Colonic mucosa (tissue), 4 donors: ENCODE data around the gene GABRD. TPM values are rescaled to one million over a fixed set of nuclear protein-coding genes. Genes with fewer than 3 reads are reported as not detected.

ENCODE experiments used
- DNase-seq: peaks from one replicate; pipeline ENCODE4 v3.0.0-alpha.2; 2020
- H3K27ac ChIP-seq: fragments of 200-600 bp; one replicate; pipeline ENCODE4 v1.8.0; 2021
- H3K27me3 ChIP-seq: fragments of 200-600 bp; one replicate; pipeline ENCODE4 v1.8.0; 2021
- H3K36me3 ChIP-seq: fragments of 200-600 bp; one replicate; pipeline ENCODE4 v1.8.0; 2021
- H3K4me1 ChIP-seq: fragments of 200-600 bp; one replicate; pipeline ENCODE4 v1.8.0; 2021; ENCODE audit warnings: mild to moderate bottlenecking
- H3K4me3 ChIP-seq: fragments of 200-600 bp; one replicate; pipeline ENCODE4 v1.8.0; 2021
- H3K9ac ChIP-seq, 2 donors: one replicate each; pipeline ENCODE4 v1.7.0; 2013; ENCODE audit warnings: control low read depth in 2 of 2, low read depth in 2 of 2, low read length in 2 of 2
- H3K9me3 ChIP-seq: fragments of 200-600 bp; one replicate; pipeline ENCODE4 v1.8.0; 2021
- intact Hi-C: fragments of 100-400 bp; cut with DNase I; formaldehyde crosslinking; loops from one replicate; pipeline ENCODE4 v1.14.1; 2022
- total RNA-seq, 2 donors: library from RNA; stranded (reverse); fragmentation: NEBNext Ultra II Directional in 1 of 2; extraction: Animal tissue kit (Norgen Biotek cat#: 25700) in 1 of 2; gene quantifications; one replicate each; pipeline ENCODE4 v1.2.1, GENCODE V29; 2021
- TF ChIP-seq, protein P1 (sequence below): fragments of 200-600 bp; IDR thresholded peaks from one replicate; pipeline ENCODE4 v1.8.0; 2022; ENCODE audit warnings: antibody characterized with exemption, mild to moderate bottlenecking
- donor health status: healthy.
- donor health status: DM: no; HTN: no; CAD: no.
- donor health status: DM: no; HTN: no; CAD: no.

GABRD gene
- total RNA-seq, 2 donors from 2014 or later, result 0.15 to 0.21 TPM

DNA sequence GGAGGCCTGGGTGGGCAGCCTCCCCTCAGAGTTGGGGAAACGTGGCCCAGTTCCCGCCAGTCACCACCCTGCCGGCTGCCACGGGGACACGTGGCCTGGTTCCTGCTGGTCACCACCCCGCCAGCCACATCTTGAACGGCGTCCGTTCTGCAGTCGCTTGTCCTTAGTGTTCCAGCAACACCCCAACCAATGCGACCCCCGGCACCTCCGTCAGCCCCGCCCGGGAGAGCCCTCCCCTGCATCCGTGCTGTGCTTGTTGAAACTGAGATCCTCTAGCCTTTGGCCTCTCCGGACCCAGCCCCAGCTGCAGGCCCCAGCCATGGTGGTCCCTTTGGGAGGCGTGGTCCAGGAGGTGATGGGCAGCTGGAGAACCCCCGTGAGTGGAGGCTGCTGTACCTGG lies 49.8 kb downstream of the GABRD start:
- Histone ChIP-seq H3K4me3 (no peak overlapping the region), H3K27me3 (no peaks in the 10 kb centered on the region), H3K9me3 (no peaks in the 10 kb centered on the region), H3K27ac (no peak overlapping the region), H3K36me3 (no peaks in the 10 kb centered on the region), H3K4me1 (no peaks in the 10 kb centered on the region), H3K9ac (no peak overlapping the region)
- DNase-seq, result no peak
- TF ChIP-seq, protein P1, sequence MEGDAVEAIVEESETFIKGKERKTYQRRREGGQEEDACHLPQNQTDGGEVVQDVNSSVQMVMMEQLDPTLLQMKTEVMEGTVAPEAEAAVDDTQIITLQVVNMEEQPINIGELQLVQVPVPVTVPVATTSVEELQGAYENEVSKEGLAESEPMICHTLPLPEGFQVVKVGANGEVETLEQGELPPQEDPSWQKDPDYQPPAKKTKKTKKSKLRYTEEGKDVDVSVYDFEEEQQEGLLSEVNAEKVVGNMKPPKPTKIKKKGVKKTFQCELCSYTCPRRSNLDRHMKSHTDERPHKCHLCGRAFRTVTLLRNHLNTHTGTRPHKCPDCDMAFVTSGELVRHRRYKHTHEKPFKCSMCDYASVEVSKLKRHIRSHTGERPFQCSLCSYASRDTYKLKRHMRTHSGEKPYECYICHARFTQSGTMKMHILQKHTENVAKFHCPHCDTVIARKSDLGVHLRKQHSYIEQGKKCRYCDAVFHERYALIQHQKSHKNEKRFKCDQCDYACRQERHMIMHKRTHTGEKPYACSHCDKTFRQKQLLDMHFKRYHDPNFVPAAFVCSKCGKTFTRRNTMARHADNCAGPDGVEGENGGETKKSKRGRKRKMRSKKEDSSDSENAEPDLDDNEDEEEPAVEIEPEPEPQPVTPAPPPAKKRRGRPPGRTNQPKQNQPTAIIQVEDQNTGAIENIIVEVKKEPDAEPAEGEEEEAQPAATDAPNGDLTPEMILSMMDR, result no peak
- intact Hi-C loops, result no loop called here

DNA sequence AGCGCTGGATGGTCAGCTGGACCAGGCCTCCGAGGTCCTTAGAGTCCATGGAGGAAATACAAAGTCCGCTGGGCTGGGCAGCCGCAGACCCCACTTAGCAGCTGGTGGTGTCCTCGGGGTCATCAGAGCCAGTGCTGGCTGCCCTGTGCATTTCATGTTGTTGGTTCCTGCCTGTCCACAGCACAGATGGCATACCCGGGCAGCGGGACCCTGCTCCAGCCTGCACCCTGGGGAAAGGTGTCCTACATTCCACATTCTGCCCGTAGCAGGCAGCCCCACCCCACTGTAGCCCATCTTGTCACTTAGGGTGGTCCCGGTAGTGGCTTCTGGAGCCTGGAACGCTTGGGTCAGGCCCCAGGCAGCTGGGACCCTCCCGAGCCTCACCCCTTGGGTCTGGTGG lies 50.9 kb downstream of the GABRD start:
- no peaks in the 10 kb centered on the region for H3K36me3 ChIP-seq
- no peak overlapping the region for H3K9ac ChIP-seq
- no peaks in the 10 kb centered on the region for H3K27me3 ChIP-seq
- H3K9me3 ChIP-seq, result no peaks in the 10 kb centered on the region
- intact Hi-C loops, result no loop called here
- no peak overlapping the region for H3K27ac ChIP-seq
- H3K4me1 ChIP-seq, result no peaks in the 10 kb centered on the region
- no peak for DNase-seq
- H3K4me3 ChIP-seq, result no peak overlapping the region
- TF ChIP-seq, protein P1, result no peak

DNA sequence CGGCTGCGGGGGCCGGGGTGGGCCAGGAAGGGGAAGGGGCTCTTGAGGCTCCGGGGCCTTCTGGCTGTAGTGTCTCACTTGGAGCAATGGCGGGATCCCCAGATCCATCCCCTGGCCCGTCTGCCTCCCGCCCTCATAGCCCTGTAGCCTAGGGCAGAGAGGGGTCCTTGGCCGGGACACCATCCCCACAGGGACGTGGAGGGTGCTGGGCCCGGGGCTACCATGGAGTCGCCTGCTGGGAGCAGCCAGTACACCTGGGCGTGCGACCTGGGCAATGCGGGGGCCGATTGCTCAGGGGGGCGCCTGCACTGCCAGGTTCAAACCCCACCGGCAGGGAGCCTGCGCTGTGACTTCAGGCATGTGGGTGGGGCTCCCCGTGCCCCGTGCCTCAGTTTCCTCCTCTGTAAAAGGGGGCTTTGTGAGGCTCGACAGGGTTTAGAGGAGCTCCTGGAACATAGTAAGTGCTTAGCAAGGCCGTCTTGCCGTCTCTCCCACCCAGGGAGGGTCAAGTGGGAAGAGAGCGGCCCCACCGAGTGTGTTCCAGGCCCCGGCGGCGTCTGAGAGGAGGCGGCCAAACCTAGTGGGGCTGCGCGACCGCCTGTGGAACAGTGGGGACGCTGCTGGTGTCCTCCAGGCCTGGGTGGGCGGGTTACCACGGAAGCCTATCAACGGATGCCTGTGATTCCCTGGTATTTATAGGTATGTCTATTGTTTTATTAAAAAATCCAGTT lies 51.8 kb downstream of the GABRD start:
- Histone ChIP-seq H3K4me3 (no peak overlapping the region), H3K9ac (peak overlapping the region in 1 of 2 donors; percentile 48), H3K9me3 (no peaks in the 10 kb centered on the region), H3K27me3 (no peaks in the 10 kb centered on the region), H3K36me3 (no peaks in the 10 kb centered on the region), H3K4me1 (no peaks in the 10 kb centered on the region), H3K27ac (no peak overlapping the region)
- no peak for DNase-seq
- TF ChIP-seq, protein P1, result no peak
- intact Hi-C loops, result no loop called here

DNA sequence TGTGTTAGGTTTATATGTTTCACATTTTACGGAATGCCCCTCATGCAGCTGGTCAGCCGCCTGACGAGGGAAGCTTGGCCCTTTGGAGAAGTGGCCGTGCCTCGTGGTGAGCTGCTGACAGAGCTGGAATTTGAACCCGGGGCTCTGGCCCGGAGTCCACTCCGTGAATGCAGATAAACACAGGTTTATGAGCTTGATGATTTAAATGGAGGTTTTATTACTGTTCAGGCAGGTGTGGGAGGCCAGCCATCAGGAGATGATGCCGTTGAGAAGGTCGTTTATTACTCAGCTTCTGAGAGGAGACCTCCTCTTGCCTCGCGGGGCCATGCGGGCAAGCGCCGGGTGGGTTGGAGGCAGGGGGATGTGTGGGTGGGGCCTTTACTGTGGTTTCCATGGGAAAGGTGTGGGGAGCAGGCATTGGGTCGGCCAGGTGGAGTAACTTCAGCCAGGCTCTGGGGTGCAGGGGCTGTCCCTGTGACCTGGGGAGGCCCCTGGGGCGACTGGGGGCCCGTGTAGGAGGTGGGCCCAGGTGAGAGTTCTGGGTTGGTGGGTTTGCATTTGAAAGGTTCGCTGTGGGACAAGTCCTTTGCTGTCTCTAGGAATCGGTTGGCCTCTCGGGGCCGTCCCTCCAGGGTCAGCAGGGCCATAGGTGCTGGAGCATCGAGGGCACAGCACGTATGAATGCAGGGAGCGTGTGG lies 53.1 kb downstream of the GABRD start:
- Histone ChIP-seq H3K4me1 (no peaks in the 10 kb centered on the region), H3K27me3 (no peaks in the 10 kb centered on the region), H3K36me3 (no peaks in the 10 kb centered on the region), H3K9ac (peak overlapping the region in 1 of 2 donors; percentile 48), H3K27ac (peak overlapping the region; percentile 55), H3K9me3 (no peaks in the 10 kb centered on the region), H3K4me3 (no peak overlapping the region)
- intact Hi-C loops, result no loop called here
- TF ChIP-seq, protein P1, result no peak
- peak; percentile 81 for DNase-seq

DNA sequence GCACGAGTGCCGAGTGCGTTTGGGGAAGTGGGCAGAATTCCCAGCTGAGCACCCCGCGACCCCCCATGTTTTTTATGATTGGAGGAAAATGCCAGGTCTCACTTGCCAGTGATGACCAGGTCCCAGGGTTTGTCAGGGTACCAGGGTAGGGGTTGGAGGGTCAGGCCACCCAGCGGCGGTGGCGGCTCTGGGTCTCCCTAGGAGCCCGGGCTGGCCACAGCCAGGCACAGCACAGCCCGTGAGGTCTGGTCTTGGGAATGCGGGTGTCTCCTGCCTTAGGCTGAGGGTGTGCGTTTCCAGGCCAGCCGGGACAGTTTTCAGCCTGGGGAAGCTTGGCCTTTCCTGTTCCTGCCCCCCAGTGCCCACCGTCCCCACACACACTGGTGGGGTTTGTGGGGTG lies 53.7 kb downstream of the GABRD start:
- H3K9me3 ChIP-seq, result no peaks in the 10 kb centered on the region
- H3K27me3 ChIP-seq, result no peaks in the 10 kb centered on the region
- intact Hi-C loops, result no loop called here
- H3K4me1 ChIP-seq, result no peaks in the 10 kb centered on the region
- no peak overlapping the region for H3K9ac ChIP-seq
- no peak overlapping the region for H3K27ac ChIP-seq
- no peaks in the 10 kb centered on the region for H3K36me3 ChIP-seq
- H3K4me3 ChIP-seq, result no peak overlapping the region
- DNase-seq, result no peak
- TF ChIP-seq, protein P1, result no peak
